ENCODE measurements around the gene ATXN1.

ATXN1 gene

DNA sequence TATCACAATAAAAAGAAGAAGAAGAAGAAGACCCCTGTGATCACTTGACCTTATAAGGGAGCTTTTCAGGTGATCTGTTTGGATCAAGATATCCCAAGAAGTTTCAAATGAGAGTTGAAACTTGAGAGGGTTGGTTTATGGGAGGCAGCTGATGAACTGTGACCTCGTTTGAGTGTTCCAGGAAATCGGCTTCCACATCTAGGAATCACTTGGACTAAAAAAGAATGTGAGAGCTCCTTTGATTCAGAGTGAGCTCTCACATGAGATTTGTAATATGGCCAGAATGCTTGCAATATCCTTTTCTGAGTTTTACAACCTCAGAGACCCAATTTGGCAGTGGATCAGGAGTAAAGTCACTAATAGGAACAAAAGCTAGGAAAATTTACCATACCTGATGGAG is 228.1 kb downstream of the ATXN1 start:
- Histone ChIP-seq H3K27me3 (ENCODE audit: control insufficient read depth in 1 of 2, insufficient read depth in 1 of 2, low read length in 2 of 2) (no peaks in the 10 kb centered on the region), H3K14ac (ENCODE audit: low read length in 2 of 2) (no peak overlapping the region), H3K18ac (ENCODE audit: low read depth in 1 of 2, low read length in 2 of 2) (no peak overlapping the region), H3K27ac (ENCODE audit: low read length, poor library complexity, severe bottlenecking) (no peak overlapping the region), H3K9me3 (ENCODE audit: control insufficient read depth, low read length) (no peaks in the 10 kb centered on the region), H4K8ac (ENCODE audit: low read length) (no peak overlapping the region), H3K4me2 (ENCODE audit: low read length, poor library complexity, severe bottlenecking) (no peak overlapping the region), H2AFZ (ENCODE audit: low read depth, low read length) (no peak overlapping the region), H2BK12ac (ENCODE audit: low read length in 2 of 2) (no peak overlapping the region), H3K36me3 (ENCODE audit: control insufficient read depth in 1 of 2, insufficient read depth in 2 of 2, low read depth in 1 of 2, low read length in 2 of 2) (no peaks in the 10 kb centered on the region), H3K4me3 (ENCODE audit: insufficient read depth in 1 of 2, low read depth in 1 of 2, low read length in 2 of 2) (no peak overlapping the region), H2BK5ac (ENCODE audit: low read depth, low read length, poor library complexity, severe bottlenecking) (no peak overlapping the region), H4K91ac (ENCODE audit: low read length) (no peak overlapping the region), H2AK5ac (ENCODE audit: low read length, severe bottlenecking) (no peak overlapping the region), H2BK120ac (ENCODE audit: low read depth, low read length) (no peak overlapping the region), H3K4ac (ENCODE audit: low read depth in 1 of 2, low read length in 2 of 2) (no peak overlapping the region), H3K4me1 (ENCODE audit: control insufficient read depth, insufficient read depth, low read depth, low read length) (no peaks in the 10 kb centered on the region), H3K23ac (ENCODE audit: low read length in 2 of 2) (no peak overlapping the region), H3K9ac (ENCODE audit: low read length) (no peak overlapping the region), H2BK15ac (ENCODE audit: low read depth, poor library complexity, severe bottlenecking) (no peak overlapping the region), H3K79me1 (replicated peaks; ENCODE audit: low read length, poor library complexity, severe bottlenecking) (peaks cover 12% of the 10 kb centered on the region)
- DNase-seq, result no peak
- 33% methylated on average over 2 of the region's 2 CpGs for WGBS

DNA sequence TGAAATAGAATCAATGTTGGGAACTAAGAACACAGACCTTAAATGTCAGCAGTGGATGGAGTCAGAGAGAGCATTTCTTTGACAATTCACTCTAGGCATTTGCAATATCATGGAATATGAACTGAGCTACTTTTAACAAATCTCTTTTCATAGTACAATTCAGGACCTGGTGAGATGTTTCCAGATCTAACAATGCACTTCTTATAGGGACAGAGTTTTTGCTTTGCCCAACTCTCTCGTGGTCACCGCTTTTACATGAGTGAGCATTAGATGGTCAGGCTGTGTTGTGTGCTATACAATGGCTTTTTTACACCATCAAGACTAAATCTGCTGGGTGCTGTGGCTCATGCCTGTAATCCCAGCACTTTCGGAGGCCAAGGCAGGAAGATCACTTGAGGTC is 233.6 kb downstream of the ATXN1 start:
- Histone ChIP-seq H4K91ac (ENCODE audit: low read length) (no peak overlapping the region), H4K8ac (ENCODE audit: low read length) (no peak overlapping the region), H2BK12ac (ENCODE audit: low read length in 2 of 2) (no peak overlapping the region), H3K14ac (ENCODE audit: low read length in 2 of 2) (no peak overlapping the region), H3K4ac (ENCODE audit: low read depth in 1 of 2, low read length in 2 of 2) (no peak overlapping the region), H2BK5ac (ENCODE audit: low read depth, low read length, poor library complexity, severe bottlenecking) (no peak overlapping the region), H3K9ac (ENCODE audit: low read length) (no peak overlapping the region), H2AK5ac (ENCODE audit: low read length, severe bottlenecking) (no peak overlapping the region), H2BK15ac (ENCODE audit: low read depth, poor library complexity, severe bottlenecking) (no peak overlapping the region), H3K4me2 (ENCODE audit: low read length, poor library complexity, severe bottlenecking) (no peak overlapping the region), H3K18ac (ENCODE audit: low read depth in 1 of 2, low read length in 2 of 2) (no peak overlapping the region), H3K9me3 (ENCODE audit: control insufficient read depth, low read length) (no peaks in the 10 kb centered on the region), H3K36me3 (ENCODE audit: control insufficient read depth in 1 of 2, insufficient read depth in 2 of 2, low read depth in 1 of 2, low read length in 2 of 2) (no peaks in the 10 kb centered on the region), H3K27me3 (ENCODE audit: control insufficient read depth in 1 of 2, insufficient read depth in 1 of 2, low read length in 2 of 2) (no peaks in the 10 kb centered on the region), H3K23ac (ENCODE audit: low read length in 2 of 2) (no peak overlapping the region), H2AFZ (ENCODE audit: low read depth, low read length) (no peak overlapping the region), H3K27ac (ENCODE audit: low read length, poor library complexity, severe bottlenecking) (no peak overlapping the region), H3K79me1 (replicated peaks; ENCODE audit: low read length, poor library complexity, severe bottlenecking) (peaks cover 7% of the 10 kb centered on the region), H3K4me1 (ENCODE audit: control insufficient read depth, insufficient read depth, low read depth, low read length) (peaks cover 7% of the 10 kb centered on the region), H2BK120ac (ENCODE audit: low read depth, low read length) (no peak overlapping the region), H3K4me3 (ENCODE audit: insufficient read depth in 1 of 2, low read depth in 1 of 2, low read length in 2 of 2) (no peak overlapping the region)
- DNase-seq, result no peak
- 98% methylated on average over 3 of the region's 3 CpGs for WGBS

- Histone ChIP-seq H3K79me1 (replicated peaks; ENCODE audit: low read length, poor library complexity, severe bottlenecking) (peaks cover 10% of the 10 kb centered on the region), H3K4ac (ENCODE audit: low read depth in 1 of 2, low read length in 2 of 2) (no peak overlapping the region), H3K23ac (ENCODE audit: low read length in 2 of 2) (no peak overlapping the region), H3K9ac (ENCODE audit: low read length) (no peak overlapping the region), H2BK15ac (ENCODE audit: low read depth, poor library complexity, severe bottlenecking) (no peak overlapping the region), H3K18ac (ENCODE audit: low read depth in 1 of 2, low read length in 2 of 2) (no peak overlapping the region), H3K4me3 (ENCODE audit: insufficient read depth in 1 of 2, low read depth in 1 of 2, low read length in 2 of 2) (no peak overlapping the region), H3K36me3 (ENCODE audit: control insufficient read depth in 1 of 2, insufficient read depth in 2 of 2, low read depth in 1 of 2, low read length in 2 of 2) (peaks cover 8 to 30% of the 10 kb centered on the region in 2 experiments), H2BK120ac (ENCODE audit: low read depth, low read length) (no peak overlapping the region), H3K4me2 (ENCODE audit: low read length, poor library complexity, severe bottlenecking) (no peak overlapping the region), H2AFZ (ENCODE audit: low read depth, low read length) (no peak overlapping the region), H3K4me1 (ENCODE audit: control insufficient read depth, insufficient read depth, low read depth, low read length) (peaks cover 11% of the 10 kb centered on the region), H4K8ac (ENCODE audit: low read length) (no peak overlapping the region), H4K91ac (ENCODE audit: low read length) (no peak overlapping the region), H3K14ac (ENCODE audit: low read length in 2 of 2) (no peak overlapping the region), H3K27ac (ENCODE audit: low read length, poor library complexity, severe bottlenecking) (no peak overlapping the region), H2BK12ac (ENCODE audit: low read length in 2 of 2) (no peak overlapping the region), H3K27me3 (ENCODE audit: control insufficient read depth in 1 of 2, insufficient read depth in 1 of 2, low read length in 2 of 2) (no peaks in the 10 kb centered on the region), H2AK5ac (ENCODE audit: low read length, severe bottlenecking) (no peak overlapping the region), H2BK5ac (ENCODE audit: low read depth, low read length, poor library complexity, severe bottlenecking) (no peak overlapping the region), H3K9me3 (ENCODE audit: control insufficient read depth, low read length) (no peaks in the 10 kb centered on the region)
- 69% methylated on average over 6 of the region's 8 CpGs for WGBS
- DNase-seq, result peak; percentile 74
Measured at GRCh38 chr6:16524380-16524707, 236.9 kb downstream of the ATXN1 start.

GRCh38 chr6:16523606-16524379 is 237.5 kb downstream of the ATXN1 start:
- H3K9me3 ChIP-seq (ENCODE audit: control insufficient read depth, low read length), result no peaks in the 10 kb centered on the region
- H3K18ac ChIP-seq (ENCODE audit: low read depth in 1 of 2, low read length in 2 of 2), result no peak overlapping the region
- no peak overlapping the region for H3K9ac ChIP-seq (ENCODE audit: low read length)
- DNase-seq, result peak; percentile 80
- peaks cover 8 to 30% of the 10 kb centered on the region in 2 experiments for H3K36me3 ChIP-seq (ENCODE audit: control insufficient read depth in 1 of 2, insufficient read depth in 2 of 2, low read depth in 1 of 2, low read length in 2 of 2)
- H2BK12ac ChIP-seq (ENCODE audit: low read length in 2 of 2), result no peak overlapping the region
- no peak overlapping the region for H2BK5ac ChIP-seq (ENCODE audit: low read depth, low read length, poor library complexity, severe bottlenecking)
- H3K27ac ChIP-seq (ENCODE audit: low read length, poor library complexity, severe bottlenecking), result no peak overlapping the region
- no peak overlapping the region for H2BK120ac ChIP-seq (ENCODE audit: low read depth, low read length)
- no peak overlapping the region for H3K4me3 ChIP-seq (ENCODE audit: insufficient read depth in 1 of 2, low read depth in 1 of 2, low read length in 2 of 2)
- peaks cover 10% of the 10 kb centered on the region for H3K79me1 ChIP-seq (replicated peaks; ENCODE audit: low read length, poor library complexity, severe bottlenecking)
- no peak overlapping the region for H4K91ac ChIP-seq (ENCODE audit: low read length)
- H2AFZ ChIP-seq (ENCODE audit: low read depth, low read length), result no peak overlapping the region
- no peak overlapping the region for H2BK15ac ChIP-seq (ENCODE audit: low read depth, poor library complexity, severe bottlenecking)
- no peak overlapping the region for H3K4me2 ChIP-seq (ENCODE audit: low read length, poor library complexity, severe bottlenecking)
- no peak overlapping the region for H4K8ac ChIP-seq (ENCODE audit: low read length)
- H3K23ac ChIP-seq (ENCODE audit: low read length in 2 of 2), result no peak overlapping the region
- H3K4me1 ChIP-seq (ENCODE audit: control insufficient read depth, insufficient read depth, low read depth, low read length), result peaks cover 11% of the 10 kb centered on the region
- no peak overlapping the region for H2AK5ac ChIP-seq (ENCODE audit: low read length, severe bottlenecking)
- WGBS, result 86% methylated on average over 7 of the region's 10 CpGs
- H3K27me3 ChIP-seq (ENCODE audit: control insufficient read depth in 1 of 2, insufficient read depth in 1 of 2, low read length in 2 of 2), result no peaks in the 10 kb centered on the region
- H3K14ac ChIP-seq (ENCODE audit: low read length in 2 of 2), result no peak overlapping the region
- no peak overlapping the region for H3K4ac ChIP-seq (ENCODE audit: low read depth in 1 of 2, low read length in 2 of 2)
